MCF 10A (cell line): ENCODE data around the gene ZNF200. TPM values are rescaled to one million over a fixed set of nuclear protein-coding genes. Genes with fewer than 3 reads are reported as not detected.
"Not testable (repeated sequence)": the region's sequence is repeated elsewhere in the genome, so short reads cannot be mapped to it uniquely, and the experiment has no call there.

ENCODE experiments used
- BruUV-seq: library from RNA; stranded (reverse); fragments of 400-500 nt; replicated peaks from 2 replicates; lab custom pipeline; 2021; lab: Mats Ljungman, UMichigan
- CTCF ChIA-PET: fragments of 300-600 bp; sonication (Branson Sonifier 250); formaldehyde crosslinking; extraction: SDS; loops from one replicate; lab custom pipeline; 2021; ENCODE audit warnings: antibody characterized with exemption, inconsistent platforms; lab: Yijun Ruan, JAX
- POLR2A ChIA-PET: fragments of 300-600, 350-650 bp; sonication (Branson Sonifier 250); formaldehyde crosslinking; extraction: SDS; loops from one replicate; lab custom pipeline; 2020; ENCODE audit warnings: antibody characterized with exemption, inconsistent platforms; lab: Yijun Ruan, JAX
- DNase-seq: peaks from one replicate; pipeline ENCODE4 v3.0.0-alpha.2; 2018; ENCODE audit not compliant: unreplicated experiment
- H3K27ac Mint-ChIP-seq: one replicate; pipeline ENCODE4 v1.8.0; 2022; ENCODE audit warnings: mild to moderate bottlenecking, low read depth, mixed read lengths; ENCODE audit not compliant: unreplicated experiment
- H3K27me3 Mint-ChIP-seq: one replicate; pipeline ENCODE4 v1.8.0; 2022; ENCODE audit warnings: mixed read lengths; ENCODE audit not compliant: insufficient read depth, unreplicated experiment
- H3K36me3 Mint-ChIP-seq: one replicate; pipeline ENCODE4 v1.8.0; 2022; ENCODE audit warnings: mild to moderate bottlenecking, moderate library complexity, mixed read lengths; ENCODE audit not compliant: insufficient read depth, unreplicated experiment
- H3K4me1 Mint-ChIP-seq: one replicate; pipeline ENCODE4 v1.8.0; 2022; ENCODE audit warnings: mixed read lengths; ENCODE audit not compliant: insufficient read depth, unreplicated experiment
- H3K4me3 Mint-ChIP-seq: one replicate; pipeline ENCODE4 v1.8.0; 2022; ENCODE audit warnings: mild to moderate bottlenecking, moderate library complexity, mixed read lengths; ENCODE audit not compliant: unreplicated experiment
- H3K9me3 Mint-ChIP-seq: one replicate; pipeline ENCODE4 v1.8.0; 2022; ENCODE audit warnings: mixed read lengths; ENCODE audit not compliant: unreplicated experiment
- CTCF ChIP-seq: fragments of 200-600 bp; IDR thresholded peaks from one replicate; pipeline ENCODE4 v1.8.0; 2022; ENCODE audit warnings: antibody characterized with exemption, mild to moderate bottlenecking; ENCODE audit not compliant: unreplicated experiment
- intact Hi-C: fragments of 100-400 bp; cut with micrococcal nuclease; formaldehyde crosslinking; loops from 2 replicates; pipeline ENCODE4 v1.14.1; 2022
- total RNA-seq: library from RNA; stranded (reverse); gene quantifications from 2 replicates; pipeline ENCODE4 v1.2.3, GENCODE V29; 2022

Gene ZNF200
- total RNA-seq, 1 experiment from 2014 or later: 6.6 TPM

- Mint-ChIP-seq H3K27ac (no peak overlapping the region), H3K36me3 (no peaks in the 10 kb centered on the region), H3K9me3 (peaks cover 20% of the 10 kb centered on the region), H3K4me3 (no peak overlapping the region), H3K4me1 (no peaks in the 10 kb centered on the region), H3K27me3 (peaks cover 30% of the 10 kb centered on the region)
- TF ChIP-seq CTCF: no peak
- intact Hi-C loops: no loop called here
- DNase-seq: no peak
- CTCF ChIA-PET: no interaction called here
- no TSS peak for BruUV-seq
- POLR2A ChIA-PET: no interaction called here
Observed at GRCh38 chr16:3212567-3212966, 22.4 kb downstream of the ZNF200 start.

GRCh38 chr16:3212006-3212405 lies 23.0 kb downstream of the ZNF200 start:
- Mint-ChIP-seq H3K9me3 (peaks cover 20% of the 10 kb centered on the region), H3K4me1 (no peaks in the 10 kb centered on the region), H3K36me3 (no peaks in the 10 kb centered on the region), H3K27me3 (peaks cover 24% of the 10 kb centered on the region), H3K27ac (no peak overlapping the region), H3K4me3 (no peak overlapping the region)
- no peak for DNase-seq
- intact Hi-C loops: no loop called here
- CTCF ChIA-PET: no interaction called here
- POLR2A ChIA-PET: no interaction called here
- no peak for TF ChIP-seq CTCF
- BruUV-seq: no TSS peak

GRCh38 chr16:3207086-3207953 lies 27.6 kb downstream of the ZNF200 start:
- intact Hi-C loops: no loop called here
- no peak overlapping the region for H3K4me3 Mint-ChIP-seq
- H3K27me3 Mint-ChIP-seq: peaks cover 20% of the 10 kb centered on the region
- DNase-seq: no peak
- BruUV-seq: no TSS peak
- peaks cover 23% of the 10 kb centered on the region for H3K9me3 Mint-ChIP-seq
- ChIA-PET POLR2A (no interaction called here), CTCF (interaction anchor here (0.6 kb wide), 1 partner anchor 27 kb away, joined by 3 read pairs; no protein-coding TSS in a partner anchor)
- peaks cover 5% of the 10 kb centered on the region for H3K36me3 Mint-ChIP-seq
- H3K4me1 Mint-ChIP-seq: no peaks in the 10 kb centered on the region
- TF ChIP-seq CTCF: no peak
- H3K27ac Mint-ChIP-seq: no peak overlapping the region

GRCh38 chr16:3205939-3206338 lies 29.0 kb downstream of the ZNF200 start:
- ChIA-PET CTCF (interaction anchor here (0.6 kb wide), 1 partner anchor 32 kb away, joined by 4 read pairs; no protein-coding TSS in a partner anchor), POLR2A (interaction anchor here (0.7 kb wide), 1 partner anchor 7 kb away, joined by 3 read pairs; no protein-coding TSS in a partner anchor)
- H3K4me3 Mint-ChIP-seq, H3K27ac Mint-ChIP-seq, H3K4me1 Mint-ChIP-seq, H3K36me3 Mint-ChIP-seq, BruUV-seq, DNase-seq, intact Hi-C loops: not testable (repeated sequence)
- Mint-ChIP-seq H3K27me3 (peaks cover 20% of the 10 kb centered on the region), H3K9me3 (peaks cover 18% of the 10 kb centered on the region)
